GM19240 (cell line): ENCODE results near the gene INTS3.
"Not testable (repeated sequence)": the region's sequence is repeated elsewhere in the genome, so short reads cannot be mapped to it uniquely, and the experiment has no call there.

ENCODE experiments used
- DNase-seq: peaks from one replicate; pipeline ENCODE4 v3.0.0; 2011; ENCODE audit warnings: low spot score; ENCODE audit not compliant: insufficient read length

Gene INTS3

DNA sequence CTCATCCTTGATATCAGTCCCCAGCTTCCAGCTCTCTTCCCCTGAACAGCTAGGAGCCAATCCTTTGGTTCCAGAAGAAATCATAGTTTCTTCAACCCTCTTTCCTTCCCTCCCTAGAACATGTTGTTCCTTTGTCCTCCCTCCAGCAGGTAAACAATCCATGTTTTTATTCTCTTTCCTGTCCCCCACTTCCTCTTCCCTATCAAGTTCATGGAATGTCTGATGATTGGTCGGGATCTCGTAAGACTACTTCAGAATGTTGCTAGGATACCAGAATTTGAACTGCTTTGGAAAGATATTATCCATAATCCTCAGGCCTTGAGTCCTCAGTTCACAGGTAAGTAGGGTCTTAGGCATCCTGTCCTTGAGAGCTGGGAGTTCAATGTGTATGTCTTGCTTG is 24.2 kb downstream of the INTS3 start:
- DNase-seq, result no peak

DNA sequence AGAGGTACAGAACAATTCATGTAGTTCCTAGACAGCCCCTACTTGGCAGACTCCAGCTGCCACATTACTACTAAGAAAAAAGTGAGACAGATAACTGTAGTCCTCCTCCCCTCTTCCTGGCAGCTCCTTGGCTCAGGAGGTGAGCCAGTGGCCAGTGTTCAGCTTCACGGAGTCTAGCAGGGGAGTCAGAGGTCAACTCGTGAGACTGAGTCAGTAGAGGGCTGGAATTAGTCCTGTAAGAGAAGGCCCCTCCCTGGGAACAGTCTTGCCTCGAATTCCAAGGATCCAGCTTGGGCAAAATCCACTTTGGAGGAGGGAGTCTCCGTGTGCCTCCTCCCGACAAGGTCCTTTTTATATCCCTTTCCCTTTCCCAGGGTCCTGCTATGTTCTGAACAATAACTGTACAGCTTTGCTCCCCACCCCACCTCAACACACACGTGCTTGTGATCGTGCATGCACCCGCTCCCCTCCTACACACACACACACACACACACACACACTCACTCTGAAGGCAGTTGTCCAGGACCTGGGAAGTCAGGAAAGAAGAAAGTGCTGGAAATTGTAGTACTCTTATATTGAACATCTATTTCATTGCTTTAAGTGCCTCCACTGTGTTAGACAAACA is 24.8 kb downstream of the INTS3 start:
- no peak for DNase-seq

- DNase-seq, result no peak
These were observed 26.4 kb downstream of the INTS3 start for GRCh38 chr1:153754266-153754665.

DNA sequence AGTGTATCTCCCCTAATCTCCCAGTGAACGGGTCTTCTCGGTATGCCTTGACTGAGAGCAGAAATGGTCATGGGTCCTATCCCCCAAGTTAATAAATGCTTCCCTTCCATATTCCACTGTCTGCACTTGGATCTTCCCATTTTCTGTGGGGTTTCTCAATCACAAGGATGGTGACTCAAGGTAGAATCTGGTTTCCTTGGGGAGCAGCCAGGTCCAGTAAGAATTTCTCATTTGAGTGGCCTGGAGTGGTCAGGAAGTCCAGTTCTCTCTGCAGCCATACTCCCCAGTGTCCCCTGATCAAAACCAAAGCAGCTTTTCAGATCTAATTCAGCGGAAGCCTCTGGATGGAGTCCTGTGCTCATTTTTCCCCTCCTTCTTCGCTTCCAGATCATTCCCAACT is 32.6 kb downstream of the INTS3 start:
- DNase-seq, result no peak

GRCh38 chr1:153763365-153764225 is 35.7 kb downstream of the INTS3 start:
- no peak for DNase-seq

GRCh38 chr1:153764310-153764709 is 36.5 kb downstream of the INTS3 start:
- DNase-seq, result no peak

DNA sequence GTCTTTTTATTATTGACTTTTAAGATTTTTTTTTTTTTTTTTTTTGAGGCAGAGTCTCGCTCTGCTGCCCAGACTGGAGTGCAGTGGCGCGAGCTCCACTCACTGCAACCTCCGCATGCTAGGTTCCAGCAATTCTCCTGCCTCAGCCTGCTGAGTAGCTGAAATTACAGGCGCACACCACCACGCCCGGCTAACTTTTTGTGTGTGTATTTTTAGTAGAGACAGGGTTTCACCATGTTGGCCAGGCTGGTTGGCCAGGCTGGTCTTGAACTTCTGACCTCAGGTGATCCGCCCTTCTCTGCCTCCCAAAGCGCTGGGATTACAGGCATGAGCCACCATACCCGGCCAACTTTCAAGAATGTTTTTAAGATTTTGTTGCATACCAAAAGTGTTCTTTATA is 38.8 kb downstream of the INTS3 start:
- not testable (repeated sequence) for DNase-seq

DNA sequence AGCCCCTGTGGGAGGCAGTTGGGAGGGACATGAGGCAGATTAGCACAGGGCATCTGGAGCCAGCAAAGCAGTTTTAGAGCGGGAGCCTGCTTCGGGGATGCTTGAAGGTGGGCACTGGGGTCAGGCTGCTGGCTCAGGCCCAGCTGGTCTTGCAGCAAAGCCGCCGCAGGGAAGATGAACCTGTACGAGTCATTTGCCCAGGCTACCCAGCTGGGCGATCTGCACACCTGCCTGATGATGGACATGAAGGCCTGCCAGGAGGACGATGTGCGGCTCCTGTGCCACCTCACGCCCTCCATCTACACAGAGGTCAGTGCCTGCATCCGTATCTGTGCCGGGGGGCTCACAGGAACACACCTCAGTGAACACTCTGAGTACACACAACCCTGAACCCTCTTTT is 39.7 kb downstream of the INTS3 start:
- DNase-seq, result no peak

- no peak for DNase-seq
These were observed 40.7 kb downstream of the INTS3 start for GRCh38 chr1:153768316-153769181.

DNA sequence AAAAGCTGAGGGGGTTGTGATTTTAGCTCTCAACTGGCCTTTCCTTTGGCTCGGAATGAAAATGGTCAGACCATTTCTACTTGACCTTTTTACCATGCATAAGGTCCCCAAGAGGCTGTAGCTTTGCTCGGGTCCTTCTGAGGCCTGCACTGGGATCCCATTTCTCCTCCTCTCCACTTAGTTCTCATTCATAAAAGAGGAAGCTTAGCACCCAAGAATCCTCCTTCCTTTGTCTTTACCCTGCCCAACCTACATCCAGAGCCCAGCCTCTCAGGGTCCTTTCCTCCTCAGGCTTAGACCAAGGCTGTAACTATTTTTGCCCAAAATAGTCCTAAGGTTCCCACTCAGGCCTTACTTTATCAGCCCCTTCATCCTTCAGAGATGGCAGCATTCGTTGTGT is 41.4 kb downstream of the INTS3 start:
- DNase-seq, result no peak

DNA sequence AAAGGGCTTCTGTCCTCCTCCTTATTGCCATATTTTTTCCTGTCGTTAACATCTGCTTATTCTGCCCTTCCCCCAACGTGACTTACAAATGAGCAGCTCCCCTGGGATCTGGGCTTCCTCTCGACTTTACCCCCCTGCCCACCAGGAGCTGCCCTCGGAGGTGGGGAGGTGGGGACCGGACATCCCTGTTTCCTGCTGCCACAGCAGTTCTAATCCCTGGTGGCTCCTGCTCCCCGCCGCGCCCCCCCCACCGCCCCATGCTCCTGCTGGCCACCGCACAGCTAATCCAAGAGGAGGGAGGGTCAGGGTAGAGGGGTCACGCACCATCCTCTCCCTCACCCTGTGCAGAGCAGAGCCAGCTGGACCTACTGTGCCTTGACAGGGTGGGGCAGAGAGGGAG is 42.9 kb downstream of the INTS3 start:
- no peak for DNase-seq

GRCh38 chr1:153771261-153771660 is 43.4 kb downstream of the INTS3 start:
- no peak for DNase-seq

DNA sequence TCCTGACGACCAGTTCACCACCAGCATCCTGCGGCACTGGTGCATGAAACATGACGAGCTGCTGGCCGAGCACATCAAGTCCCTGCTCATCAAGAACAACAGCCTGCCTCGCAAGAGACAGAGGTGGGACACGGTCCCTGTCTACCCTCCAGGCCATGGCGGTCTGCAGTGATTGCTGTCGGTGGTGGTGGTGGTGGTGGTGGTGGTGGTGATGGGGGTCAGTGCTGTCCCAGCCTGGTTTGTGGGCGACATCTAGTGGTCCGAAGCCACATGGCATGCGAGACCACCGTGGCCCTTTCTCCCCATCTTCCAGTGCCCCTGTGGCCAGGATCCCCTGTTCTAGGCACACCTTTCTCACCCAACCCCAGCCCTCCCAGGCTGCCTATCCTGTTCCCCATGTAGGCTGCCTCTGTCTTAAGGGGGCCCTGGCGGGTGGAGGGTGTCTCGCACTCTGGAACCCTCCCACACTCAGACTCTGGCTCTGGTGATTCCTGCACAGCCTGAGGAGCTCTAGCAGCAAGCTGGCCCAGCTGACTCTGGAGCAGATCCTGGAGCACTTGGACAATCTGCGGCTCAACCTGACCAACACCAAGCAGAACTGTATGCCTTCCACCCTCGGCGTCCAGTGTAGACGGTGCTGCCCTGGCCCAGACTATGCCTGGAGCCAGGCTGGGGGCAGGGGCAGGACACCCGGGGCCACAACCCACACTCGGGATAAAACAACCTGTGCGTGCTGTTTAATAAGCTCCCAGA is 44.2 kb downstream of the INTS3 start:
- no peak for DNase-seq

GRCh38 chr1:153773096-153773921 is 45.5 kb downstream of the INTS3 start:
- no peak for DNase-seq

GRCh38 chr1:153774026-153774595 is 46.3 kb downstream of the INTS3 start:
- no peak for DNase-seq

GRCh38 chr1:153774780-153775457 is 47.1 kb downstream of the INTS3 start, which contains the start of gene SLC27A3:
Gene SLC27A3, plus strand, starts transcription at chr1:153775407. Its CDS starts 91 bp downstream, at chr1:153775498.
- no peak for DNase-seq

DNA sequence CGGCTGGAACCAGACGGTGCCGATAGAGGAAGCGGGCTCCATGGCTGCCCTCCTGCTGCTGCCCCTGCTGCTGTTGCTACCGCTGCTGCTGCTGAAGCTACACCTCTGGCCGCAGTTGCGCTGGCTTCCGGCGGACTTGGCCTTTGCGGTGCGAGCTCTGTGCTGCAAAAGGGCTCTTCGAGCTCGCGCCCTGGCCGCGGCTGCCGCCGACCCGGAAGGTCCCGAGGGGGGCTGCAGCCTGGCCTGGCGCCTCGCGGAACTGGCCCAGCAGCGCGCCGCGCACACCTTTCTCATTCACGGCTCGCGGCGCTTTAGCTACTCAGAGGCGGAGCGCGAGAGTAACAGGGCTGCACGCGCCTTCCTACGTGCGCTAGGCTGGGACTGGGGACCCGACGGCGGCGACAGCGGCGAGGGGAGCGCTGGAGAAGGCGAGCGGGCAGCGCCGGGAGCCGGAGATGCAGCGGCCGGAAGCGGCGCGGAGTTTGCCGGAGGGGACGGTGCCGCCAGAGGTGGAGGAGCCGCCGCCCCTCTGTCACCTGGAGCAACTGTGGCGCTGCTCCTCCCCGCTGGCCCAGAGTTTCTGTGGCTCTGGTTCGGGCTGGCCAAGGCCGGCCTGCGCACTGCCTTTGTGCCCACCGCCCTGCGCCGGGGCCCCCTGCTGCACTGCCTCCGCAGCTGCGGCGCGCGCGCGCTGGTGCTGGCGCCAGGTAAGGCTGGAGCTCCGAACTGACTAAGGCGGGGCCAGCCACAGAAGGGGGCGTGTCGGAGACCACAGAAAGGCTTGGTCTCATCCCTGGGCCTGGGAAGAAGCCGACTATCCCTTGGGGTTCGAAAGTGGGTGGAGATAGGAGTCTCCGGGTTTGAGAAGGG is 47.8 kb downstream of the INTS3 start:
- DNase-seq, result peak; percentile 32

GRCh38 chr1:153776352-153776751 is 48.5 kb downstream of the INTS3 start:
- DNase-seq, result no peak
